ENCODE results near the gene DPAGT1.

DNA sequence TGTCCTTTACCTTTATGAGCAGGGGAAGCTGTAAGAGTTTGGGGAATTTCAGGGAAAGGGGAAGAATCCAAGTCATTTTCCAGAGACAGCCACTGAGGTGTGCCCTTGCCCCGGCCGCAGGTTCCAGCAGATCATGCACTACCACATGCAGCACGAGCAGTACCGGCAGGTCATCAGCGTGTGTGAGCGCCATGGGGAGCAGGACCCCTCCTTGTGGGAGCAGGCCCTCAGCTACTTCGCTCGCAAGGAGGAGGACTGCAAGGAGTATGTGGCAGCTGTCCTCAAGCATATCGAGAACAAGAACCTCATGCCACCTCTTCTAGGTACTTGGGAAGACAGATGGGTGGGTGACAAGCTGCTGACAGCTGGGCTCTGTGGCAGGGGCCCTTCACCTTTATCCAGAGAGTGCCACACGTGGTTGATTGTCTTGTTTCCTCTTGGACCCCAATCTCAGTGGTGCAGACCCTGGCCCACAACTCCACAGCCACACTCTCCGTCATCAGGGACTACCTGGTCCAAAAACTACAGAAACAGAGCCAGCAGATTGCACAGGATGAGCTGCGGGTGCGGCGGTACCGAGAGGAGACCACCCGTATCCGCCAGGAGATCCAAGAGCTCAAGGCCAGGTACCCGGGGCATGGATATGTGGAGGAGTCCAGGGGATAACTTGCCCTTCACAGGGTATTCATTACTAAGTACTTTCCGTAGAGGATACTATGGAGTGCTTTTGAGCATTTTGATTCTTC, 22.8 kb downstream of the DPAGT1 start:
- TF ChIP-seq ZNF274 (IDR thresholded peaks at IDR 0.05; ENCODE audit: low read depth, low read length) (no peak), SUZ12 (IDR thresholded peaks at IDR 0.05; ENCODE audit: extremely low read depth, insufficient read depth, insufficient read length) (no peak)

Measured in NT2/D1 (cell line).